OCI-LY1 (cell line): ENCODE data around the gene CTNNBL1.

Experiments used
- H2AFZ ChIP-seq: fragments of 200-600 bp; sonication (generic), shearing (Covaris generic); 2 replicates; pipeline ENCODE4 v1.6.0; 2014; ENCODE audit warnings: antibody characterized with exemption, mild to moderate bottlenecking, low read length
- H3F3A ChIP-seq: fragments of 200-600 bp; sonication (generic), shearing (Covaris generic); 2 replicates; pipeline ENCODE4 v1.6.0; 2014; ENCODE audit warnings: mild to moderate bottlenecking, antibody characterized with exemption, low read length, moderate library complexity; ENCODE audit not compliant: insufficient read depth
- H3K27ac ChIP-seq: fragments of 200-600 bp; sonication (generic); 2 replicates; pipeline ENCODE4 v1.5.1; 2014; ENCODE audit warnings: low read length, mixed run types, mild to moderate bottlenecking, low read depth; ENCODE audit not compliant: poor library complexity, severe bottlenecking
- H3K27me3 ChIP-seq: fragments of 200-600 bp; sonication (generic); 2 replicates; pipeline ENCODE4 v1.6.0; 2014; ENCODE audit warnings: antibody characterized with exemption, mild to moderate bottlenecking, low read length, moderate library complexity; ENCODE audit not compliant: insufficient read depth
- H3K36me3 ChIP-seq: fragments of 200-600 bp; sonication (generic); 2 replicates; pipeline ENCODE4 v1.6.1; 2014; ENCODE audit warnings: mild to moderate bottlenecking, antibody characterized with exemption, low read length, moderate library complexity, mixed read lengths; ENCODE audit not compliant: insufficient read depth
- H3K4me1 ChIP-seq: fragments of 200-600 bp; sonication (generic); 2 replicates; pipeline ENCODE4 v1.5.1; 2014; ENCODE audit warnings: mild to moderate bottlenecking, low read length, moderate library complexity; ENCODE audit not compliant: insufficient read depth, severe bottlenecking
- H3K4me2 ChIP-seq: fragments of 200-600 bp; sonication (generic), shearing (Covaris generic); 2 replicates; pipeline ENCODE4 v1.6.1; 2014; ENCODE audit warnings: low read length
- H3K4me3 ChIP-seq: fragments of 200-600 bp; sonication (generic); 2 replicates; pipeline ENCODE4 v1.5.1; 2014; ENCODE audit warnings: low read length, low read depth, mild to moderate bottlenecking, mixed read lengths; ENCODE audit not compliant: poor library complexity, severe bottlenecking
- H3K79me2 ChIP-seq: fragments of 200-600 bp; shearing (Covaris generic); 2 replicates; pipeline ENCODE4 v1.6.1; 2016; ENCODE audit warnings: mixed run types, low read length, mixed read lengths; ENCODE audit not compliant: insufficient read depth
- H3K9ac ChIP-seq: fragments of 200-600 bp; sonication (generic), shearing (Covaris generic); 2 replicates; pipeline ENCODE4 v1.6.1; 2014; ENCODE audit warnings: mild to moderate bottlenecking, low read length, mixed read lengths
- H3K9me2 ChIP-seq: fragments of 200-600 bp; sonication (generic), shearing (Covaris generic); 2 replicates; pipeline ENCODE4 v1.6.1; 2014; ENCODE audit warnings: low read depth, mild to moderate bottlenecking, low read length, mixed read lengths
- H3K9me3 ChIP-seq: fragments of 200-600 bp; shearing (Covaris generic); 2 replicates; pipeline ENCODE4 v1.6.1; 2014; ENCODE audit warnings: low read length, mixed read lengths
- H4K20me1 ChIP-seq: fragments of 200-600 bp; sonication (generic), shearing (Covaris generic); 2 replicates; pipeline ENCODE4 v1.6.0; 2016; ENCODE audit warnings: mild to moderate bottlenecking, low read length; ENCODE audit not compliant: insufficient read depth
- CTCF ChIP-seq: fragments of 200-600 bp; sonication (generic), shearing (Covaris generic); IDR thresholded peaks from 2 replicates; pipeline ENCODE4 v1.5.1; 2017; ENCODE audit warnings: mild to moderate bottlenecking, antibody characterized with exemption, low read length, moderate library complexity, mixed read lengths
- EZH2 ChIP-seq: fragments of 200-600 bp; sonication (generic), shearing (Covaris generic); IDR thresholded peaks from 2 replicates; pipeline ENCODE4 v1.8.0; 2017; ENCODE audit warnings: borderline replicate concordance, mixed run types, mild to moderate bottlenecking, antibody characterized with exemption, low read length, moderate library complexity, mixed read lengths

Gene CTNNBL1

GRCh38 chr20:37649017-37649416 lies 44.8 kb upstream of the CTNNBL1 start:
- Histone ChIP-seq H3K9me3 (no peaks in the 10 kb centered on the region), H2AFZ (no peak overlapping the region), H3F3A (no peaks in the 10 kb centered on the region), H3K4me3 (no peak overlapping the region), H3K36me3 (no peaks in the 10 kb centered on the region), H4K20me1 (no peaks in the 10 kb centered on the region), H3K4me2 (no peak overlapping the region), H3K9ac (no peak overlapping the region), H3K4me1 (no peaks in the 10 kb centered on the region), H3K27ac (no peak overlapping the region), H3K27me3 (peaks cover 3% of the 10 kb centered on the region; the same call in 1 of the 2 replicates), H3K79me2 (no peaks in the 10 kb centered on the region), H3K9me2 (no peaks in the 10 kb centered on the region)
- TF ChIP-seq EZH2 (no peak), CTCF (no peak)

GRCh38 chr20:37649676-37650370 lies 44.0 kb upstream of the CTNNBL1 start:
- Histone ChIP-seq H3K27ac (no peak overlapping the region), H3K9ac (no peak overlapping the region), H2AFZ (no peak overlapping the region), H3K4me2 (no peak overlapping the region), H3K9me3 (no peaks in the 10 kb centered on the region), H3K4me3 (no peak overlapping the region), H3F3A (no peaks in the 10 kb centered on the region), H3K27me3 (peaks cover 3% of the 10 kb centered on the region; the same call in 1 of the 2 replicates), H3K36me3 (no peaks in the 10 kb centered on the region), H3K79me2 (no peaks in the 10 kb centered on the region), H3K9me2 (no peaks in the 10 kb centered on the region), H4K20me1 (no peaks in the 10 kb centered on the region), H3K4me1 (no peaks in the 10 kb centered on the region)
- TF ChIP-seq CTCF, result no peak
- no peak for TF ChIP-seq EZH2

- H3K79me2 ChIP-seq, result no peaks in the 10 kb centered on the region
- H3K9me3 ChIP-seq, result no peaks in the 10 kb centered on the region
- no peak overlapping the region for H3K4me3 ChIP-seq
- H3K27me3 ChIP-seq, result peaks cover 3% of the 10 kb centered on the region; the same call in 1 of the 2 replicates
- H3K4me1 ChIP-seq, result no peaks in the 10 kb centered on the region
- no peaks in the 10 kb centered on the region for H3K36me3 ChIP-seq
- no peaks in the 10 kb centered on the region for H3F3A ChIP-seq
- H2AFZ ChIP-seq, result no peak overlapping the region
- H3K4me2 ChIP-seq, result no peak overlapping the region
- no peak overlapping the region for H3K27ac ChIP-seq
- TF ChIP-seq CTCF (no peak), EZH2 (no peak)
- no peak overlapping the region for H3K9ac ChIP-seq
- no peaks in the 10 kb centered on the region for H3K9me2 ChIP-seq
- no peaks in the 10 kb centered on the region for H4K20me1 ChIP-seq
These were observed 43.2 kb upstream of the CTNNBL1 start for GRCh38 chr20:37650661-37651060.
